ENCODE measurements around the gene EEA1. TPM values are rescaled to one million over a fixed set of nuclear protein-coding genes. Genes with fewer than 3 reads are reported as not detected.

EEA1 gene
- total RNA-seq, 4 donors from 2014 or later, result 17.2 to 58.1 (median 31.0) TPM

- no peaks in the 10 kb centered on the region for H3K27me3 ChIP-seq
- H3K4me1 ChIP-seq, result peaks cover 0 to 49% (median 7%) of the 10 kb centered on the region in 3 donors
- whole genome bisulfite sequencing, 2 donors, result 88 to 91% methylated on average over 4 of the region's 4 CpGs
- no peak overlapping the region for H3K27ac ChIP-seq
- H3K36me3 ChIP-seq, result no peaks in the 10 kb centered on the region
- intact Hi-C loops (cut with DNase I), result no loop called here
- H3K9me3 ChIP-seq, result peaks cover 0 to 3% (median 0%) of the 10 kb centered on the region in 3 donors
- no peak for DNase-seq
- no peak for TF ChIP-seq POLR2A (IDR thresholded peaks at IDR 0.05)
- no peak for TF ChIP-seq CTCF (IDR thresholded peaks at IDR 0.05)
- no peak overlapping the region for H3K4me3 ChIP-seq
Observed at GRCh38 chr12:92914170-92914569, 14.9 kb downstream of the EEA1 start.

GRCh38 chr12:92912672-92913071, 16.4 kb downstream of the EEA1 start:
- Histone ChIP-seq H3K36me3 (no peaks in the 10 kb centered on the region), H3K9me3 (peaks cover 0 to 7% (median 0%) of the 10 kb centered on the region in 3 donors), H3K4me1 (peaks cover 0 to 49% (median 7%) of the 10 kb centered on the region in 3 donors), H3K27ac (peak overlapping the region in 2 of 4 donors; percentile 1 to 64), H3K27me3 (no peaks in the 10 kb centered on the region), H3K4me3 (no peak overlapping the region)
- DNase-seq, result no peak
- TF ChIP-seq POLR2A (IDR thresholded peaks at IDR 0.05), result no peak
- no peak for TF ChIP-seq CTCF (IDR thresholded peaks at IDR 0.05)
- WGBS, 2 donors, result 81 to 88% methylated on average over 2 of the region's 2 CpGs
- intact Hi-C loops (cut with DNase I), result no loop called here

- TF ChIP-seq CTCF (IDR thresholded peaks at IDR 0.05) (no peak), POLR2A (IDR thresholded peaks at IDR 0.05) (no peak)
- intact Hi-C loops (cut with DNase I), result no loop called here
- H3K9me3 ChIP-seq, result peaks cover 0 to 7% (median 0%) of the 10 kb centered on the region in 3 donors
- no peaks in the 10 kb centered on the region for H3K36me3 ChIP-seq
- H3K4me1 ChIP-seq, result peaks cover 0 to 49% (median 7%) of the 10 kb centered on the region in 3 donors
- H3K4me3 ChIP-seq, result peak overlapping the region in 1 of 4 donors; percentile 11
- H3K27ac ChIP-seq, result peak overlapping the region; percentile 1 to 64 (median 30)
- no peaks in the 10 kb centered on the region for H3K27me3 ChIP-seq
- 11 to 34% methylated on average over 3 of the region's 3 CpGs for WGBS, 2 donors
- DNase-seq, result no peak
Observed at GRCh38 chr12:92912052-92912451, 17.0 kb downstream of the EEA1 start.

- Histone ChIP-seq H3K4me1 (peaks cover 0 to 54% (median 7%) of the 10 kb centered on the region in 3 donors), H3K36me3 (no peaks in the 10 kb centered on the region), H3K27ac (peak overlapping the region; percentile 1 to 64 (median 52)), H3K4me3 (no peak overlapping the region), H3K9me3 (peaks cover 0 to 7% (median 0%) of the 10 kb centered on the region in 3 donors), H3K27me3 (no peaks in the 10 kb centered on the region)
- 62 to 78% methylated on average over 2 of the region's 2 CpGs for WGBS, 2 donors
- DNase-seq, result no peak
- no peak for TF ChIP-seq POLR2A (IDR thresholded peaks at IDR 0.05)
- TF ChIP-seq CTCF (IDR thresholded peaks at IDR 0.05), result no peak
- intact Hi-C loops (cut with DNase I), result no loop called here
Observed at GRCh38 chr12:92911339-92911738, 17.8 kb downstream of the EEA1 start.

- 70 to 73% methylated on average over 3 of the region's 3 CpGs for WGBS, 2 donors
- H3K36me3 ChIP-seq, result no peaks in the 10 kb centered on the region
- no peaks in the 10 kb centered on the region for H3K27me3 ChIP-seq
- peaks cover 0 to 50% (median 7%) of the 10 kb centered on the region in 3 donors for H3K4me1 ChIP-seq
- no peak overlapping the region for H3K27ac ChIP-seq
- no peak for DNase-seq
- TF ChIP-seq CTCF (IDR thresholded peaks at IDR 0.05) (no peak), POLR2A (IDR thresholded peaks at IDR 0.05) (no peak)
- no peak overlapping the region for H3K4me3 ChIP-seq
- intact Hi-C loops (cut with DNase I), result no loop called here
- H3K9me3 ChIP-seq, result peaks cover 0 to 7% (median 0%) of the 10 kb centered on the region in 3 donors
Observed at GRCh38 chr12:92908108-92908507, 21.0 kb downstream of the EEA1 start.

Measured in esophagus squamous epithelium (tissue), 5 donors.